ENCODE data around the gene CFAP45.

- TF ChIP-seq, protein P1, sequence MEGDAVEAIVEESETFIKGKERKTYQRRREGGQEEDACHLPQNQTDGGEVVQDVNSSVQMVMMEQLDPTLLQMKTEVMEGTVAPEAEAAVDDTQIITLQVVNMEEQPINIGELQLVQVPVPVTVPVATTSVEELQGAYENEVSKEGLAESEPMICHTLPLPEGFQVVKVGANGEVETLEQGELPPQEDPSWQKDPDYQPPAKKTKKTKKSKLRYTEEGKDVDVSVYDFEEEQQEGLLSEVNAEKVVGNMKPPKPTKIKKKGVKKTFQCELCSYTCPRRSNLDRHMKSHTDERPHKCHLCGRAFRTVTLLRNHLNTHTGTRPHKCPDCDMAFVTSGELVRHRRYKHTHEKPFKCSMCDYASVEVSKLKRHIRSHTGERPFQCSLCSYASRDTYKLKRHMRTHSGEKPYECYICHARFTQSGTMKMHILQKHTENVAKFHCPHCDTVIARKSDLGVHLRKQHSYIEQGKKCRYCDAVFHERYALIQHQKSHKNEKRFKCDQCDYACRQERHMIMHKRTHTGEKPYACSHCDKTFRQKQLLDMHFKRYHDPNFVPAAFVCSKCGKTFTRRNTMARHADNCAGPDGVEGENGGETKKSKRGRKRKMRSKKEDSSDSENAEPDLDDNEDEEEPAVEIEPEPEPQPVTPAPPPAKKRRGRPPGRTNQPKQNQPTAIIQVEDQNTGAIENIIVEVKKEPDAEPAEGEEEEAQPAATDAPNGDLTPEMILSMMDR (IDR thresholded peaks at IDR 0.05; ENCODE audit: poor library complexity), result no peak
- TF ChIP-seq EZH2 (IDR thresholded peaks at IDR 0.05; ENCODE audit: borderline replicate concordance) (no peak), EZH2phosphoT487 (IDR thresholded peaks at IDR 0.05; ENCODE audit: low read depth, severe bottlenecking, unreplicated experiment) (no peak)
These were observed 44.9 kb upstream of the CFAP45 start for GRCh38 chr1:159944623-159945455.
